Measurements from ENCODE around the gene CTDSPL. TPM values are rescaled to one million over a fixed set of nuclear protein-coding genes. Genes with fewer than 3 reads are reported as not detected.
A peak's percentile ranks its signal among the peaks of the same experiment; 100 is the strongest.

Gene CTDSPL
- total and polyA plus RNA-seq, 2 experiments from 2014 or later, result 7.1 to 33.4 TPM

DNA sequence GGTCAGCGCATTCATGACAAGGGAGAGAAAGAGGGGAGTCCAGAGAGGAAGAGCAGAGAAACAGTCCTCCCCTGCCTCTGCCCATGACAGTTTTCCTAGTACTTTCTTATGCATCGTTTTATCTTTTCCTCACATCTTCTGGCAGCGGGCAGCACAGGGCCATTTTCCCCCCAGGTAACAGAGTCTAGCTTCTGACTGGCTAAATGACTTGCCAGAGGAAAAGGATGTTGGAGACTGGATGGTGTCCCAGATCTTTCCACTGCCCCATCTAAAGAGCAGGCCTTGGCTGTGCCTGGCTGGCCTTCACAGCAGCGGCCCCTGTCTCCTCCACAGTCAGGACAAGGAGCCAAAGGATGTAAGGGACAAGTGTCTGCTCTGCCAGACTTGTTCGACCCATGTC is 59.3 kb downstream of the CTDSPL start:
- 88 to 90% methylated on average over 5 of the region's 5 CpGs for WGBS, 2 experiments (ENCODE audit: low coverage in 1 of 2, low lambda C conversion rate in 2 of 2, missing lambda C conversion rate in 2 of 2)
- Histone ChIP-seq H3K9me3 (ENCODE audit: low read depth) (no peaks in the 10 kb centered on the region), H3K4me1 (ENCODE audit: insufficient read depth) (peaks cover 34% of the 10 kb centered on the region), H3K27me3 (replicated peaks; ENCODE audit: insufficient read depth) (no peaks in the 10 kb centered on the region), H3F3A (ENCODE audit: insufficient read depth) (peaks cover 21% of the 10 kb centered on the region; the same call in 1 of the 2 replicates), H3K9me2 (ENCODE audit: insufficient read depth) (no peaks in the 10 kb centered on the region), H3K36me3 (ENCODE audit: low read depth) (no peaks in the 10 kb centered on the region), H3K79me2 (ENCODE audit: insufficient read depth) (peaks cover 87% of the 10 kb centered on the region), H3K4me3 (no peak overlapping the region), H2AFZ (no peak overlapping the region), H3K27ac (no peak overlapping the region), H3K9ac (no peak overlapping the region), H3K4me2 (ENCODE audit: unreplicated experiment) (no peak overlapping the region), H4K20me1 (ENCODE audit: insufficient read depth) (no peaks in the 10 kb centered on the region)
- DNase-seq, result no peak
- no peak for TF ChIP-seq EZH2 (IDR thresholded peaks at IDR 0.05; ENCODE audit: insufficient read depth, poor library complexity, severe bottlenecking)
- TF ChIP-seq EZH2phosphoT487 (IDR thresholded peaks at IDR 0.05; ENCODE audit: insufficient read depth, low read depth), result no peak
- in situ Hi-C loops (cut with MboI), result no loop called here

DNA sequence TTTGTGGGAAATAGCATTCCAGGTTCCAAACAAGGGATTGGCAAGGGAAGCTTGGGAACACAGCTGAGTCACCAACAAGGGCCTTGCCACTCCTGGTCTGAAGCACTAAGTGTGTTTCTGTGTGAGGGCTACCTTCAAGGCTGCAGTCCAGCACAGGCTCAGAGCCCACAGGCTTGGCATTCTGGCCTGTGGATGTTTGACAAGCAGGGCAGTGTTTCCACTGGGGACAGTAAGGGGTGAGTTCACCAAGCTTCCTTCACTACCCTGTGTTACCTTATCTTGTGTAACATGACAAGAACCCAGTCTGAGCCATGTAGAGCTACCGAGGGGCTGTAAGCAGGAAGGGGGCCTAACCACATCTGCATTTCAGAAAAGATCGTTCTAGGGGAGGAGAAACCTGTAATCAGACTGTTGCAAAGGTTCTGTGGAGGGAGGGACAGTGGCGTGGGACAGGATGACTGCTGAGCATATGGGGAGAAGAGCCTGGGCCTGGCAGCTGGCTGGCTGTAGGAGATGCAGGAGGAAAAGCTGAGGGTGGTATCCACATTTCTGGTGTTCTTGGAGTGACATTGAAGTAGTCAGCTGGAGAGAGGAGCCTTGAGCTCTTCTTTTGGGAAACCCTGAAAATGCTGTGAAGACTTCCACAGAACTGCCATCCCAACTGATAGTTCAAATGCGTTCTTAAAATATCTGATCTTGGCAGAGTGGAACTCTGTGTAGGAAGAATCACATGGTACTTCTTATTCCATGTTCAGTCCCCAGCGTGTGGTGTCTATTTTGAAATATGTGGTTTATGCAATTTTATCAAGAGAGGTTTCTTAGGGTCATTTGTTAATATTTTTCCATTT is 61.3 kb downstream of the CTDSPL start:
- Histone ChIP-seq H2AFZ (no peak overlapping the region), H3K4me1 (ENCODE audit: insufficient read depth) (peaks cover 34% of the 10 kb centered on the region), H3K36me3 (ENCODE audit: low read depth) (no peaks in the 10 kb centered on the region), H3K27ac (peak overlapping the region; percentile 46), H4K20me1 (ENCODE audit: insufficient read depth) (no peaks in the 10 kb centered on the region; the same call in 1 of the 2 replicates), H3K4me2 (ENCODE audit: unreplicated experiment) (no peak overlapping the region), H3K9me2 (ENCODE audit: insufficient read depth) (no peaks in the 10 kb centered on the region), H3K9me3 (ENCODE audit: low read depth) (no peaks in the 10 kb centered on the region), H3K79me2 (ENCODE audit: insufficient read depth) (peaks cover 86% of the 10 kb centered on the region), H3K9ac (peak overlapping the region; percentile 14; the same call in 1 of the 2 replicates), H3K4me3 (no peak overlapping the region), H3K27me3 (replicated peaks; ENCODE audit: insufficient read depth) (no peaks in the 10 kb centered on the region), H3F3A (ENCODE audit: insufficient read depth) (peaks cover 21% of the 10 kb centered on the region; the same call in 1 of the 2 replicates)
- 32% methylated on average over 5 of the region's 5 CpGs for WGBS, 2 experiments (ENCODE audit: low coverage in 1 of 2, low lambda C conversion rate in 2 of 2, missing lambda C conversion rate in 2 of 2)
- in situ Hi-C loops (cut with MboI), result no loop called here
- no peak for TF ChIP-seq EZH2 (IDR thresholded peaks at IDR 0.05; ENCODE audit: insufficient read depth, poor library complexity, severe bottlenecking)
- TF ChIP-seq EZH2phosphoT487 (IDR thresholded peaks at IDR 0.05; ENCODE audit: insufficient read depth, low read depth), result no peak
- DNase-seq, result peak; percentile 75

DNA sequence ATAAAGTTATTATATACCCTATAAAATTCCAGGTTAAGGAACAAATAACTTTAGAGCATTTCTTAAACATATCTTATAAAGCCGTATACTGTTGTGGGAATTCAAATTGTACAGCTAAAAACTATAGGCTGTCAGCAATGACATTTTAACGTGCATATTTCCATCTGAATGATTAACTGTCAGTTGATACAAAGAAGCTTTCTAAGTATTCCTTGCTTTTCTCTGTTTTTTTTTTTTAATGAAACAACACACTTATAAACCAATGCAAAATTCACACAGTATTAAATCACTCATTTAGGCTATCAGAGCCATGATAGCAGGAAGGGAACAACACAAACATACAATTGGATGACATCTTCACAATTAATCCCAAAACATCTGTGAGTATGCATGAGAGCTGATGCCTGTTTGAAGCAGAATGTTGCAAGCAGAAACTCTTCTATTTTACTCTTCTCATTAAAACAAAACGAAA is 61.9 kb downstream of the CTDSPL start:
- peak overlapping the region; percentile 28 for H2AFZ ChIP-seq
- H3K27me3 ChIP-seq (replicated peaks; ENCODE audit: insufficient read depth), result no peaks in the 10 kb centered on the region
- no peak overlapping the region for H3K4me3 ChIP-seq
- no peaks in the 10 kb centered on the region for H3K36me3 ChIP-seq (ENCODE audit: low read depth)
- peak; percentile 17 for DNase-seq
- TF ChIP-seq EZH2 (IDR thresholded peaks at IDR 0.05; ENCODE audit: insufficient read depth, poor library complexity, severe bottlenecking) (no peak), EZH2phosphoT487 (IDR thresholded peaks at IDR 0.05; ENCODE audit: insufficient read depth, low read depth) (no peak)
- no peaks in the 10 kb centered on the region; the same call in 1 of the 2 replicates for H4K20me1 ChIP-seq (ENCODE audit: insufficient read depth)
- H3K9me2 ChIP-seq (ENCODE audit: insufficient read depth), result no peaks in the 10 kb centered on the region
- H3F3A ChIP-seq (ENCODE audit: insufficient read depth), result peaks cover 21% of the 10 kb centered on the region; the same call in 1 of the 2 replicates
- WGBS, 2 experiments (ENCODE audit: low coverage in 1 of 2, low lambda C conversion rate in 2 of 2, missing lambda C conversion rate in 2 of 2), result 36 to 38% methylated on average over 3 of the region's 3 CpGs
- H3K27ac ChIP-seq, result peak overlapping the region; percentile 46; the same call in 1 of the 2 replicates
- no peak overlapping the region for H3K9ac ChIP-seq
- H3K4me2 ChIP-seq (ENCODE audit: unreplicated experiment), result peak overlapping the region; percentile 15
- no peaks in the 10 kb centered on the region for H3K9me3 ChIP-seq (ENCODE audit: low read depth)
- H3K79me2 ChIP-seq (ENCODE audit: insufficient read depth), result peaks cover 89% of the 10 kb centered on the region
- in situ Hi-C loops (cut with MboI), result no loop called here
- peaks cover 34% of the 10 kb centered on the region for H3K4me1 ChIP-seq (ENCODE audit: insufficient read depth)

DNA sequence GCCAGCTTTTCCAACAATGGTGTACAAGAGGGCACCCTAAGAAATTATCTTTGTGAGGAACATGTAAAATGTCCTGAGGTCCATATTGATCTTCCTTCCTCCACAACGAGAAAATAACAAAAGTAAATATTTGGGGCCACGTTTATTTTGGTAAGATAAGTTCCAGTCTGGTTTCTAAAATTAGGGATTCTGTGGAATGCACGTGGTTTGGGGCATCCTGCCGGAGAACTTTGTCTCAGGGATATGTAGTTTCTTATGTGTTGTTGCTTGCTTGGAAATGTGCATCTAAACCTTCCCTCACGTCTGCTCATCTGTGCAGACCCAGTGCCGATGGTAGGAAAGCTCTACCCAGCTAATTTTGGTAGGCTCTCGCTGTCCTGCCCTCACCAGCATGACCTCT is 62.8 kb downstream of the CTDSPL start:
- no peak for TF ChIP-seq EZH2 (IDR thresholded peaks at IDR 0.05; ENCODE audit: insufficient read depth, poor library complexity, severe bottlenecking)
- no peak for TF ChIP-seq EZH2phosphoT487 (IDR thresholded peaks at IDR 0.05; ENCODE audit: insufficient read depth, low read depth)
- H3K27me3 ChIP-seq (replicated peaks; ENCODE audit: insufficient read depth), result no peaks in the 10 kb centered on the region
- DNase-seq, result peak; percentile 8
- H3K9me2 ChIP-seq (ENCODE audit: insufficient read depth), result no peaks in the 10 kb centered on the region
- H3K4me2 ChIP-seq (ENCODE audit: unreplicated experiment), result peak overlapping the region; percentile 3
- no peaks in the 10 kb centered on the region; the same call in 1 of the 2 replicates for H4K20me1 ChIP-seq (ENCODE audit: insufficient read depth)
- H3K9me3 ChIP-seq (ENCODE audit: low read depth), result no peaks in the 10 kb centered on the region
- WGBS, 2 experiments (ENCODE audit: low coverage in 1 of 2, low lambda C conversion rate in 2 of 2, missing lambda C conversion rate in 2 of 2), result 60 to 64% methylated on average over 7 of the region's 7 CpGs
- no peak overlapping the region for H3K4me3 ChIP-seq
- H3K27ac ChIP-seq, result 0 out of 2 replicates have a peak overlapping the region, but pooled peaks have one; percentile 16
- H3K79me2 ChIP-seq (ENCODE audit: insufficient read depth), result peaks cover 89% of the 10 kb centered on the region
- no peak overlapping the region for H3K9ac ChIP-seq
- peak overlapping the region; percentile 28; the same call in 1 of the 2 replicates for H2AFZ ChIP-seq
- H3K4me1 ChIP-seq (ENCODE audit: insufficient read depth), result peaks cover 34% of the 10 kb centered on the region
- H3K36me3 ChIP-seq (ENCODE audit: low read depth), result no peaks in the 10 kb centered on the region
- in situ Hi-C loops (cut with MboI), result no loop called here
- H3F3A ChIP-seq (ENCODE audit: insufficient read depth), result peaks cover 21% of the 10 kb centered on the region; the same call in 1 of the 2 replicates
